ENCODE measurements around the gene MAPK8IP1. TPM values are rescaled to one million over a fixed set of nuclear protein-coding genes. Genes with fewer than 3 reads are reported as not detected.

MAPK8IP1 gene
- total RNA-seq, 1 experiment from 2014 or later = 13.6 TPM

DNA sequence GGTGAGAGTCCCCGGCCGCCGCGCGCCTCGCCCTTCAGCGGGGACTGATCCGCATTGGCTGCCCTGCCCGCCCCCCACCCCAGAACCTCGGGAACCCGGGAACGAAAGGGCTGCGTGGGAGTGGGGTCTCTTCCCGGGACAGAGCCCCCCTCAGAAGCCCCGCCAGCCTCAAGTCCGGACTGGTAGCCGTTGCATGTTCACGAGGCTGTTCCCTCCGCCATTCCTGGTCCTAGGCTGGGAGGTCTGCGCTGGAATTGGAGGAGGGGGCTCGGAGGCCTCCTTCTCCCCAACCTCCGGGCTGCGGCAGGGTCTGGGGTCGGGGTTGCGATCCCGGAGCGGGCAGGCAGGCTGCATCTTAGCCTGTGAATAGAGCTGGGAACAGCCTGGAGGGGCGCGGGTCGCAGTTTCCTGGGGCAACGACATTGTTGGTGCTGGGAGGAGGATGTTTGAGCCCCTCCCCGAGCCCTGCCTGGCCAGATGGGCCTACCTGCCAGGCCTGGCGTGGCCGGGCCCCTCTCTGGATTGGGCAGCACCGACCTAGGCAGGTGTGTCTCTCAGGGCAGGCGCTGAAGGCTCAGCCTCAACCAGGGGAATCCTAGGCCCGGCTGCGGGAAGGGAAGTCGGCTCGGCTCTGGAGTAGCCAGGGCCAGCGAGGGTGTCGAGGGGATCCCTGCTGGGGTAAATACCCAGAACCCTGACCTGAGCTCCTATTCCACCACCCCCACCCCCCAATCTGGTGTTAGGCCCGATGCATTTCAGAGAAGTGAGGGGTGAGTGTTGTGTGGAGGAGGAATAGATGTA lies 670 bp downstream of the MAPK8IP1 start:
- H3K27ac ChIP-seq = no peak overlapping the region
- no peaks in the 10 kb centered on the region for H3K9me2 ChIP-seq (ENCODE audit: insufficient read depth)
- intact Hi-C loops (cut with micrococcal nuclease; ENCODE audit: unreplicated experiment) = no loop called here
- no peaks in the 10 kb centered on the region for H3K4me1 ChIP-seq (replicated peaks; ENCODE audit: insufficient read depth)
- H3K27me3 ChIP-seq (ENCODE audit: insufficient read depth, low read depth) = peaks cover under 1% of the 10 kb centered on the region; the same call in 1 of the 2 replicates
- no peaks in the 10 kb centered on the region for H3K9me3 ChIP-seq (ENCODE audit: insufficient read depth, low read depth)
- H4K20me1 ChIP-seq (ENCODE audit: insufficient read depth) = peaks cover 12% of the 10 kb centered on the region; the same call in 1 of the 2 replicates
- H3K79me2 ChIP-seq (ENCODE audit: low read depth) = no peaks in the 10 kb centered on the region
- H3K4me2 ChIP-seq = peak overlapping the region; percentile 69
- H3F3A ChIP-seq (ENCODE audit: insufficient read depth, low read depth) = no peaks in the 10 kb centered on the region
- H3K36me3 ChIP-seq (ENCODE audit: low read depth) = no peaks in the 10 kb centered on the region
- ChIA-PET CTCF (interaction anchor here (0.6 to 0.7 kb wide), 2 partner anchors 14 to 41 kb away, joined by 3 to 4 read pairs; no protein-coding TSS in a partner anchor), POLR2A (ENCODE audit: unreplicated experiment) (no interaction called here)
- H3K4me3 ChIP-seq = peak overlapping the region; percentile 53; the same call in 1 of the 2 replicates
- DNase-seq = no peak
- TF ChIP-seq, protein P1, sequence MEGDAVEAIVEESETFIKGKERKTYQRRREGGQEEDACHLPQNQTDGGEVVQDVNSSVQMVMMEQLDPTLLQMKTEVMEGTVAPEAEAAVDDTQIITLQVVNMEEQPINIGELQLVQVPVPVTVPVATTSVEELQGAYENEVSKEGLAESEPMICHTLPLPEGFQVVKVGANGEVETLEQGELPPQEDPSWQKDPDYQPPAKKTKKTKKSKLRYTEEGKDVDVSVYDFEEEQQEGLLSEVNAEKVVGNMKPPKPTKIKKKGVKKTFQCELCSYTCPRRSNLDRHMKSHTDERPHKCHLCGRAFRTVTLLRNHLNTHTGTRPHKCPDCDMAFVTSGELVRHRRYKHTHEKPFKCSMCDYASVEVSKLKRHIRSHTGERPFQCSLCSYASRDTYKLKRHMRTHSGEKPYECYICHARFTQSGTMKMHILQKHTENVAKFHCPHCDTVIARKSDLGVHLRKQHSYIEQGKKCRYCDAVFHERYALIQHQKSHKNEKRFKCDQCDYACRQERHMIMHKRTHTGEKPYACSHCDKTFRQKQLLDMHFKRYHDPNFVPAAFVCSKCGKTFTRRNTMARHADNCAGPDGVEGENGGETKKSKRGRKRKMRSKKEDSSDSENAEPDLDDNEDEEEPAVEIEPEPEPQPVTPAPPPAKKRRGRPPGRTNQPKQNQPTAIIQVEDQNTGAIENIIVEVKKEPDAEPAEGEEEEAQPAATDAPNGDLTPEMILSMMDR (conservative IDR thresholded peaks at IDR 0.05) = no peak
- TF ChIP-seq EZH2 (IDR thresholded peaks at IDR 0.05; ENCODE audit: low read depth) = no peak
- no peak overlapping the region for H2AFZ ChIP-seq
- BruUV-seq (replicated peaks) = no TSS peak

DNA sequence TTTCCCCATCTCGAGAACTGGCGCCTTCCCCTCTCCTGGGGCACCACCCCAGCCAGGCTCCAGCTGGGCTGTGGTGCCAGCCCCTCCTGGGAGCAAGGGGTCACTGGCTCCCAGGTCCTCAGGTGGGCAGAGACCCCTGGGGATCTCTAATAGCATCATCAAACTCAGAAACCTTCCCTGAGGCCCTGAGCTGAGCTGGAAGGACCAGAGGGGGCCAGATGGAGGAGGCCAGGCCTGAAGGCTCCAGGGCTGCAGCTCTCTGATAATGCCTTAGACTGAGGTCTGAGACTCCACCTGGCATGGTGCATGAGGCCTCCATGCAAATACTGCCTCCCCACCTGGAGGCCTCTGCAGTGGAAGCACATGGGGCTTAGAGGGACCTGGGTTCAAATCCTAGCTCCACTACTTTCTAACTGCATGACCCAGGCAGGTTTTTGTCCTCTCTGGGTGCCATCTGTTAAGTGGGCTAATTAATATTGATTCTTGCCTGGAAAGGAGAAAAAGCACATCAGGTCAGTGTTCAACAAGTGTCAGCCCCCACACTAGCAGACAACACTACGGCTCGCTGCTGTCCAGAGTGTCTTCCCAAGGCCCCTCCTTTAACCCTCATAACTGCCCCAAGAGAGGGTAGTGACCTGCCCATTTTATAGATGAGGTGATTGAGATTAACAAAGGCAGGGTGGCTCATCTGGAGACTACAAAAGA lies 1.5 kb downstream of the MAPK8IP1 start:
- H3K9me3 ChIP-seq (ENCODE audit: insufficient read depth, low read depth) = no peaks in the 10 kb centered on the region
- TF ChIP-seq, protein P1 (conservative IDR thresholded peaks at IDR 0.05) = no peak
- no peak for TF ChIP-seq EZH2 (IDR thresholded peaks at IDR 0.05; ENCODE audit: low read depth)
- no peak overlapping the region for H2AFZ ChIP-seq
- ChIA-PET POLR2A (ENCODE audit: unreplicated experiment) (no interaction called here), CTCF (interaction anchor here (0.6 to 0.7 kb wide), 2 partner anchors 15 to 42 kb away, joined by 3 to 4 read pairs; no protein-coding TSS in a partner anchor)
- H4K20me1 ChIP-seq (ENCODE audit: insufficient read depth) = peaks cover 12% of the 10 kb centered on the region; the same call in 1 of the 2 replicates
- intact Hi-C loops (cut with micrococcal nuclease; ENCODE audit: unreplicated experiment) = no loop called here
- H3K27ac ChIP-seq = no peak overlapping the region
- BruUV-seq (replicated peaks) = no TSS peak
- H3K4me3 ChIP-seq = no peak overlapping the region
- no peaks in the 10 kb centered on the region for H3F3A ChIP-seq (ENCODE audit: insufficient read depth, low read depth)
- no peaks in the 10 kb centered on the region for H3K9me2 ChIP-seq (ENCODE audit: insufficient read depth)
- no peak for DNase-seq
- no peaks in the 10 kb centered on the region for H3K79me2 ChIP-seq (ENCODE audit: low read depth)
- H3K4me2 ChIP-seq = no peak overlapping the region
- no peaks in the 10 kb centered on the region for H3K4me1 ChIP-seq (replicated peaks; ENCODE audit: insufficient read depth)
- H3K36me3 ChIP-seq (ENCODE audit: low read depth) = no peaks in the 10 kb centered on the region
- peaks cover 9% of the 10 kb centered on the region for H3K27me3 ChIP-seq (ENCODE audit: insufficient read depth, low read depth)

DNA sequence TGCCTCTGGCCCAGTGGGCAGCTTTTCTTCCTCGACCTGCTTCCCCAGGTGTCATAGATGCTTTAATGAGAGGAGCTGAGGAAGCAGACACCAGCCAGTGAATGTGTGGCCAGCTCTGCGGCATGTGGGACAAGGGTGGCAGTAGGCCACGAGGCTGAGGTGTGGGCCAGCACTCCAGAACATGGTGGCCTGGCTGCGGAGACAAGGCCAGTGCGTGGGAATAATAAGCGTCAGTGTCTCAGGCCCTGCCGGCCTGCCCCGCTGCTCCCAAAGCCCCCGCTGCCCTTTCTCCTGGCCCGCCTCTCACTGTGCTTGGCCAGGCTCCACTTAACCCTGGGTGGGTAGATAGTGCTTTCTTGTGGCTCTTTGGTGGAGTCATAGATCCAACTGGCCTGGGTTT lies 2.1 kb downstream of the MAPK8IP1 start:
- no peak overlapping the region for H3K4me2 ChIP-seq
- no peak overlapping the region for H2AFZ ChIP-seq
- no peaks in the 10 kb centered on the region for H3K36me3 ChIP-seq (ENCODE audit: low read depth)
- H3K9me2 ChIP-seq (ENCODE audit: insufficient read depth) = no peaks in the 10 kb centered on the region
- H4K20me1 ChIP-seq (ENCODE audit: insufficient read depth) = peaks cover 12% of the 10 kb centered on the region; the same call in 1 of the 2 replicates
- BruUV-seq (replicated peaks) = no TSS peak
- H3K4me1 ChIP-seq (replicated peaks; ENCODE audit: insufficient read depth) = no peaks in the 10 kb centered on the region
- intact Hi-C loops (cut with micrococcal nuclease; ENCODE audit: unreplicated experiment) = no loop called here
- no peaks in the 10 kb centered on the region for H3K9me3 ChIP-seq (ENCODE audit: insufficient read depth, low read depth)
- DNase-seq = no peak
- H3K4me3 ChIP-seq = no peak overlapping the region
- ChIA-PET POLR2A (ENCODE audit: unreplicated experiment) (no interaction called here), CTCF (no interaction called here)
- peaks cover 14% of the 10 kb centered on the region for H3K27me3 ChIP-seq (ENCODE audit: insufficient read depth, low read depth)
- no peaks in the 10 kb centered on the region for H3K79me2 ChIP-seq (ENCODE audit: low read depth)
- H3F3A ChIP-seq (ENCODE audit: insufficient read depth, low read depth) = no peaks in the 10 kb centered on the region
- TF ChIP-seq, protein P1 (conservative IDR thresholded peaks at IDR 0.05) = no peak
- no peak for TF ChIP-seq EZH2 (IDR thresholded peaks at IDR 0.05; ENCODE audit: low read depth)
- H3K27ac ChIP-seq = no peak overlapping the region

Data from PC-9 (cell line).